ENCODE results near the gene C22orf39. TPM values are rescaled to one million over a fixed set of nuclear protein-coding genes. Genes with fewer than 3 reads are reported as not detected.

C22orf39 gene
- total RNA-seq, 1 experiment from 2014 or later = 26.5 TPM

DNA sequence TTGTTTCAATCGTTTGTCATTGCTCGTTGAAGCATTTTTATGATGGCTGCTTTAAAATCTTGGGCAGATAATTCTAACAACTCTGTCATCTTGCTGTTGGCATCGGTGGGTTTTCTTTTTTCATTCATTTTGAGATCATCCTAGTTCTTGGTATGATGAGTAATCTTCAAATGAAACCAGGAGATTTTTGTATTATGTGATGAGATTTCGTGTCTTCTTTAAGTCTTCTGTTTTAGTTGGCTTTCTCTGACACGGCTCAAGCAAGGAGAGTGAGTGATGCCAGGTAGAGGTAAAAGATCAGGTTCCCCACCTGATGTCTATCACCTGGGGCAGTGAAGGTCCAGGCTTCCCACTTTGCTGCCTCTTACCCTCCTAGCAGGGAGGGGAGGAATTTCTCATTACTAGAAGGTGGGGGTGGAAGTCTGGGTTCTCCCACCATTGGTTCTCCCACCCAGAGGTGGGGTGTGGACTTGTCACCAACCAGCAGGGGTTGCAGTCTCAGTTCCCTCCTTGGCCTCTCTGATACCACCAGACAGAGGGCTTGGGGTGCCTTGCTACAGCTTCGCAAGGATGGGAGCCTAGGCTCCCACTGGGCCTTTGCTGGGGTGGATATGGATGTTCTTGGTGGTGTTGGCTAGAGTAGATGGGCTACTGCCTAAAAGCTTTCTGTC, 45.1 kb upstream of the C22orf39 start (continued):
- TF ChIP-seq ZNF281 (CRISPR knock-in tag; IDR thresholded peaks at IDR 0.05) = no peak

- Mint-ChIP-seq H3K9me3 (no peaks in the 10 kb centered on the region), H3K27ac (no peak overlapping the region; the same call in 1 of the 2 replicates), H3K4me3 (no peak overlapping the region), H3K4me1 (no peaks in the 10 kb centered on the region), H3K27me3 (ENCODE audit: low read depth) (no peaks in the 10 kb centered on the region), H3K36me3 (peaks cover 35% of the 10 kb centered on the region)
- ATAC-seq = no peak
- ChIA-PET CTCF (interaction anchor here (0.7 to 1.2 kb wide), 2 partner anchors 59 to 139 kb away, joined by 3 to 5 read pairs; partner anchors contain the start of gene HIRA), POLR2A (no interaction called here)
- DNase-seq (ENCODE audit: low spot score) = no peak
- TF ChIP-seq NR1H2 (CRISPR knock-in tag; IDR thresholded peaks at IDR 0.05) (no peak), CBFB (CRISPR knock-in tag; IDR thresholded peaks at IDR 0.05; ENCODE audit: low read depth) (no peak), ZBTB21 (CRISPR knock-in tag; IDR thresholded peaks at IDR 0.05; ENCODE audit: borderline replicate concordance) (no peak)
- TF ChIP-seq, protein P1, sequence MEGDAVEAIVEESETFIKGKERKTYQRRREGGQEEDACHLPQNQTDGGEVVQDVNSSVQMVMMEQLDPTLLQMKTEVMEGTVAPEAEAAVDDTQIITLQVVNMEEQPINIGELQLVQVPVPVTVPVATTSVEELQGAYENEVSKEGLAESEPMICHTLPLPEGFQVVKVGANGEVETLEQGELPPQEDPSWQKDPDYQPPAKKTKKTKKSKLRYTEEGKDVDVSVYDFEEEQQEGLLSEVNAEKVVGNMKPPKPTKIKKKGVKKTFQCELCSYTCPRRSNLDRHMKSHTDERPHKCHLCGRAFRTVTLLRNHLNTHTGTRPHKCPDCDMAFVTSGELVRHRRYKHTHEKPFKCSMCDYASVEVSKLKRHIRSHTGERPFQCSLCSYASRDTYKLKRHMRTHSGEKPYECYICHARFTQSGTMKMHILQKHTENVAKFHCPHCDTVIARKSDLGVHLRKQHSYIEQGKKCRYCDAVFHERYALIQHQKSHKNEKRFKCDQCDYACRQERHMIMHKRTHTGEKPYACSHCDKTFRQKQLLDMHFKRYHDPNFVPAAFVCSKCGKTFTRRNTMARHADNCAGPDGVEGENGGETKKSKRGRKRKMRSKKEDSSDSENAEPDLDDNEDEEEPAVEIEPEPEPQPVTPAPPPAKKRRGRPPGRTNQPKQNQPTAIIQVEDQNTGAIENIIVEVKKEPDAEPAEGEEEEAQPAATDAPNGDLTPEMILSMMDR (IDR thresholded peaks at IDR 0.05) = no peak
- TF ChIP-seq, protein P2, sequence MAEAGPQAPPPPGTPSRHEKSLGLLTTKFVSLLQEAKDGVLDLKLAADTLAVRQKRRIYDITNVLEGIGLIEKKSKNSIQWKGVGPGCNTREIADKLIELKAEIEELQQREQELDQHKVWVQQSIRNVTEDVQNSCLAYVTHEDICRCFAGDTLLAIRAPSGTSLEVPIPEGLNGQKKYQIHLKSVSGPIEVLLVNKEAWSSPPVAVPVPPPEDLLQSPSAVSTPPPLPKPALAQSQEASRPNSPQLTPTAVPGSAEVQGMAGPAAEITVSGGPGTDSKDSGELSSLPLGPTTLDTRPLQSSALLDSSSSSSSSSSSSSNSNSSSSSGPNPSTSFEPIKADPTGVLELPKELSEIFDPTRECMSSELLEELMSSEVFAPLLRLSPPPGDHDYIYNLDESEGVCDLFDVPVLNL (CRISPR knock-in tag; IDR thresholded peaks at IDR 0.05; ENCODE audit: borderline replicate concordance, low read depth) = no peak
Observed at GRCh38 chr22:19490628-19491230, 43.2 kb upstream of the C22orf39 start.

- Mint-ChIP-seq H3K36me3 (peaks cover 46% of the 10 kb centered on the region), H3K27ac (no peak overlapping the region), H3K4me1 (no peaks in the 10 kb centered on the region), H3K9me3 (no peaks in the 10 kb centered on the region), H3K4me3 (no peak overlapping the region), H3K27me3 (ENCODE audit: low read depth) (no peaks in the 10 kb centered on the region)
- POLR2A ChIA-PET = no interaction called here
- DNase-seq (ENCODE audit: low spot score) = no peak
- TF ChIP-seq ZNF232 (CRISPR knock-in tag; IDR thresholded peaks at IDR 0.05) = no peak
- no peak for TF ChIP-seq JUN (CRISPR knock-in tag; IDR thresholded peaks at IDR 0.05)
- TF ChIP-seq, protein P3, sequence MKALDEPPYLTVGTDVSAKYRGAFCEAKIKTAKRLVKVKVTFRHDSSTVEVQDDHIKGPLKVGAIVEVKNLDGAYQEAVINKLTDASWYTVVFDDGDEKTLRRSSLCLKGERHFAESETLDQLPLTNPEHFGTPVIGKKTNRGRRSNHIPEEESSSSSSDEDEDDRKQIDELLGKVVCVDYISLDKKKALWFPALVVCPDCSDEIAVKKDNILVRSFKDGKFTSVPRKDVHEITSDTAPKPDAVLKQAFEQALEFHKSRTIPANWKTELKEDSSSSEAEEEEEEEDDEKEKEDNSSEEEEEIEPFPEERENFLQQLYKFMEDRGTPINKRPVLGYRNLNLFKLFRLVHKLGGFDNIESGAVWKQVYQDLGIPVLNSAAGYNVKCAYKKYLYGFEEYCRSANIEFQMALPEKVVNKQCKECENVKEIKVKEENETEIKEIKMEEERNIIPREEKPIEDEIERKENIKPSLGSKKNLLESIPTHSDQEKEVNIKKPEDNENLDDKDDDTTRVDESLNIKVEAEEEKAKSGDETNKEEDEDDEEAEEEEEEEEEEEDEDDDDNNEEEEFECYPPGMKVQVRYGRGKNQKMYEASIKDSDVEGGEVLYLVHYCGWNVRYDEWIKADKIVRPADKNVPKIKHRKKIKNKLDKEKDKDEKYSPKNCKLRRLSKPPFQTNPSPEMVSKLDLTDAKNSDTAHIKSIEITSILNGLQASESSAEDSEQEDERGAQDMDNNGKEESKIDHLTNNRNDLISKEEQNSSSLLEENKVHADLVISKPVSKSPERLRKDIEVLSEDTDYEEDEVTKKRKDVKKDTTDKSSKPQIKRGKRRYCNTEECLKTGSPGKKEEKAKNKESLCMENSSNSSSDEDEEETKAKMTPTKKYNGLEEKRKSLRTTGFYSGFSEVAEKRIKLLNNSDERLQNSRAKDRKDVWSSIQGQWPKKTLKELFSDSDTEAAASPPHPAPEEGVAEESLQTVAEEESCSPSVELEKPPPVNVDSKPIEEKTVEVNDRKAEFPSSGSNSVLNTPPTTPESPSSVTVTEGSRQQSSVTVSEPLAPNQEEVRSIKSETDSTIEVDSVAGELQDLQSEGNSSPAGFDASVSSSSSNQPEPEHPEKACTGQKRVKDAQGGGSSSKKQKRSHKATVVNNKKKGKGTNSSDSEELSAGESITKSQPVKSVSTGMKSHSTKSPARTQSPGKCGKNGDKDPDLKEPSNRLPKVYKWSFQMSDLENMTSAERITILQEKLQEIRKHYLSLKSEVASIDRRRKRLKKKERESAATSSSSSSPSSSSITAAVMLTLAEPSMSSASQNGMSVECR (CRISPR knock-in tag; IDR thresholded peaks at IDR 0.05; ENCODE audit: borderline replicate concordance) = no peak
- TF ChIP-seq ZNF423 (CRISPR knock-in tag; IDR thresholded peaks at IDR 0.05) = no peak
- TF ChIP-seq ZNF317 (CRISPR knock-in tag; IDR thresholded peaks at IDR 0.05; ENCODE audit: borderline replicate concordance, low read depth) = no peak
- TF ChIP-seq NFATC4 (CRISPR knock-in tag; IDR thresholded peaks at IDR 0.05) = no peak
- no peak for TF ChIP-seq NR1H2 (CRISPR knock-in tag; IDR thresholded peaks at IDR 0.05)
- no peak for TF ChIP-seq ZNF121 (CRISPR knock-in tag; IDR thresholded peaks at IDR 0.05)
- no peak for TF ChIP-seq MLX (CRISPR knock-in tag; IDR thresholded peaks at IDR 0.05)
- no peak for TF ChIP-seq ZNF671 (CRISPR knock-in tag; IDR thresholded peaks at IDR 0.05)
- CTCF ChIA-PET = interaction anchor here (1.4 kb wide), 1 partner anchor 140 kb away, joined by 5 read pairs; no protein-coding TSS in a partner anchor
- no peak for ATAC-seq
Observed at GRCh38 chr22:19488884-19489843, 41.7 kb upstream of the C22orf39 start.
